CD4-positive, alpha-beta T cell (primary cell): ENCODE results near the gene STAT5B. TPM values are rescaled to one million over a fixed set of nuclear protein-coding genes. Genes with fewer than 3 reads are reported as not detected.

Source experiments
- ATAC-seq: fragments of 200-7000 bp; cut with Tn5 transposase; one replicate; pipeline ENCODE4 v1.10.0; 2022; ENCODE audit warnings: mild to moderate bottlenecking; ENCODE audit not compliant: poor library complexity
- CTCF ChIA-PET: fragments of 350-600 bp; sonication (Branson Sonifier 250); formaldehyde crosslinking; loops from one replicate; lab custom pipeline; 2021; ENCODE audit warnings: antibody characterized with exemption, inconsistent platforms; lab: Charles Lee
- POLR2A ChIA-PET: fragments of 350-600 bp; sonication (Branson Sonifier 250); formaldehyde crosslinking; loops from one replicate; lab custom pipeline; 2021; ENCODE audit warnings: antibody characterized with exemption, inconsistent platforms; lab: Charles Lee
- DNase-seq, 14 experiments: peaks; one replicate each; pipeline ENCODE4 v3.0.0-alpha.2; 2013 to 2020; ENCODE audit warnings: mixed read lengths in 2 of 14
- H3K27ac ChIP-seq, 2 donors: one replicate each; pipeline versions ENCODE4 v1.5.1 to v1.7.0; 2013; ENCODE audit warnings: low read length in 2 of 2, low read depth in 1 of 2, mild to moderate bottlenecking in 1 of 2
- H3K27me3 ChIP-seq, 2 experiments: 1 replicate in 1 of 2; 2 replicates in 1 of 2; pipeline versions ENCODE4 v1.6.1 to v1.7.0; 2013; ENCODE audit warnings: low read length in 2 of 2, control low read depth in 1 of 2, mild to moderate bottlenecking in 1 of 2, moderate library complexity in 1 of 2; ENCODE audit not compliant: insufficient read depth in 2 of 2, control insufficient read depth in 1 of 2
- H3K36me3 ChIP-seq: one replicate; pipeline ENCODE4 v1.6.1; 2013; ENCODE audit warnings: low read length, control low read depth; ENCODE audit not compliant: insufficient read depth
- H3K4me1 ChIP-seq: one replicate; pipeline ENCODE4 v1.6.1; 2013; ENCODE audit warnings: low read length, control low read depth; ENCODE audit not compliant: insufficient read depth
- H3K4me3 ChIP-seq: one replicate; pipeline ENCODE4 v1.5.1; 2013; ENCODE audit warnings: mild to moderate bottlenecking, low read length, moderate library complexity
- H3K9me3 ChIP-seq, 2 experiments: 1 replicate in 1 of 2; 2 replicates in 1 of 2; pipeline versions ENCODE4 v1.6.1 to v1.7.0; 2013; ENCODE audit warnings: low read length in 2 of 2, mild to moderate bottlenecking in 2 of 2, control low read depth in 1 of 2, moderate library complexity in 1 of 2; ENCODE audit not compliant: control insufficient read depth in 1 of 2, insufficient read depth in 1 of 2
- H3K27ac Mint-ChIP-seq: one replicate; pipeline ENCODE4 v1.8.0; 2020; ENCODE audit warnings: mixed read lengths
- H3K27me3 Mint-ChIP-seq: one replicate; pipeline ENCODE4 v1.8.0; 2021; ENCODE audit warnings: mixed read lengths
- H3K36me3 Mint-ChIP-seq: one replicate; pipeline ENCODE4 v1.8.0; 2021; ENCODE audit warnings: low read depth, mixed read lengths
- H3K4me1 Mint-ChIP-seq: one replicate; pipeline ENCODE4 v1.8.0; 2021; ENCODE audit warnings: low read depth, mixed read lengths
- H3K4me3 Mint-ChIP-seq: one replicate; pipeline ENCODE4 v1.8.0; 2020; ENCODE audit warnings: mild to moderate bottlenecking, mixed read lengths
- H3K9me3 Mint-ChIP-seq: one replicate; pipeline ENCODE4 v1.8.0; 2020; ENCODE audit warnings: mixed read lengths
- CTCF ChIP-seq: fragments of 200-600 bp; IDR thresholded peaks from one replicate; pipeline ENCODE4 v1.8.0; 2022; ENCODE audit warnings: antibody characterized with exemption, mild to moderate bottlenecking
- intact Hi-C, 2 experiments: fragments of 100-400 bp; cut with DNase I in 1 of 2; cut with micrococcal nuclease in 1 of 2; formaldehyde crosslinking; loops; one replicate each; pipeline versions ENCODE4 v1.15.1 to v1.9.0; 2023 to 2025; cut with DNase I, micrococcal nuclease
- total RNA-seq, 174 experiments: library from RNA in 2 of 174; stranded (reverse) in 2 of 174; gene quantifications; one replicate each; pipeline ENCODE4 v1.2.3 and lab custom pipeline; 2021 to 2026

The STAT5B gene
- total RNA-seq, 2 experiments from 2014 or later, result 99.4 to 104 TPM

DNA sequence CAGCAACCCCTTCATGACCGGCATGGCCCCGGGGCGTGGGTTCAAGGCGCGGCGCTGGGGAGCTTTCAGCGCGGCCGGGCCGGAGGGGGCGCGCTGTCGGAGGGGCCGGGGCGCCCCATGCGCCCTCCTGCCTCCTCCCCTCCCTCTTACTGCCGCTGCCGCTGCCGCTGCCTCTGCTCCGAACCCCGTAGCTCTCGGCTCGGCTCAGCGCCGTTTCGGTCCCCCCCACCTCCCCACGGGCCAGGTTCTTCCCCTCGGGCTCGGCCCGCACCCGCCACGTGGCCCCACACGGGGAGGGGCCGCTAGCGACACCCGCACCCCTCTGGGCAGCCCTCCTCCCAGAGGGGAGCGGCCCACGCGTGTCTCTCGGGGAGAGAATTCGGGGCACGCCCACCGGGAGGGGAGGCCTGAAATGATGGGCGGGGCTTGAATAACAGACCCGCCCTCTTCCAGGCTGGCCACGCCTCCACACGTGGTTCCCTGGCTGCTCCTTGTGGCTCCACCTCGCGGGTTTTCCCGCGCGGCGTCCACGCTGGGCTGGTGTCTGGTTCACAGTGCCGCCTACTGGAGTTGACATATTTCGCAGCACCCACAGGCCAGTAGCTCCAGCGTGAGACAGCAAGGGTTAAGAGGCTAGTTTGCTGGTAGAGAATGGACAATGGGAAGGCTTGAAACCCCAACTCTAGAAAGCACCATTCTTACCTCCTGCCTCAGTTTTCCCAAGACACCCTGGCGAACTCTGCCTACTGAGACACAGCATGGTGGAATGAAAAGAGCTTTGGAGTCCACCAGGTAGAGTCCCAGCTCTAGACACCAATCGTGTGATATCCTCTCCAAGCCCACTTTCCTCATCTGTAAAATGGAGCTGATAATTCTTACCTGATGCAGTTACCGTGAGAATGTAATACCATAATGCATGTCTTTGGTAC lies 95.0 kb downstream of the STAT5B start, which contains the start of gene KCNH4:
Gene KCNH4 (minus strand): TSS at position 221 of the 929 bp plus-strand sequence. CDS start 197 bp downstream, at position 24.
- CTCF ChIA-PET, result interaction anchor here (0.6 to 1.6 kb wide), 8 partner anchors 13 to 225 kb away, joined by 3 to 11 read pairs (median 4); partner anchors contain the start of genes DHX58 and GHDC
- Mint-ChIP-seq H3K9me3 (no peaks in the 10 kb centered on the region), H3K36me3 (no peaks in the 10 kb centered on the region), H3K27me3 (peaks cover 43% of the 10 kb centered on the region), H3K27ac (no peak within 1 kb of the TSS), H3K4me1 (peaks cover 44% of the 10 kb centered on the region), H3K4me3 (peak within 1 kb of the TSS; percentile 63)
- peaks cover 0 to 12% of the 10 kb centered on the region in 2 experiments for H3K9me3 ChIP-seq
- peaks cover 0 to 15% of the 10 kb centered on the region in 2 experiments for H3K27me3 ChIP-seq
- no peaks in the 10 kb centered on the region for H3K36me3 ChIP-seq
- H3K4me1 ChIP-seq, result peaks cover 63% of the 10 kb centered on the region
- ATAC-seq (peak; percentile 65), DNase-seq (peak; percentile 67 to 95 (median 81))
- peak within 1 kb of the TSS; percentile 44 for H3K4me3 ChIP-seq
- TF ChIP-seq CTCF, result no peak
- intact Hi-C loops, result loop anchor here in 1 of 2 experiments (1.0 kb wide), 1 partner anchor 13 kb away; the partner anchor contains the start of gene GHDC
- POLR2A ChIA-PET, result interaction anchor here (0.5 to 2.3 kb wide), 4 partner anchors 13 to 254 kb away, joined by 4 to 7 read pairs (median 5); partner anchors contain the start of genes DNAJC7, GHDC and STAT5A
- H3K27ac ChIP-seq, result no peak within 1 kb of the TSS

DNA sequence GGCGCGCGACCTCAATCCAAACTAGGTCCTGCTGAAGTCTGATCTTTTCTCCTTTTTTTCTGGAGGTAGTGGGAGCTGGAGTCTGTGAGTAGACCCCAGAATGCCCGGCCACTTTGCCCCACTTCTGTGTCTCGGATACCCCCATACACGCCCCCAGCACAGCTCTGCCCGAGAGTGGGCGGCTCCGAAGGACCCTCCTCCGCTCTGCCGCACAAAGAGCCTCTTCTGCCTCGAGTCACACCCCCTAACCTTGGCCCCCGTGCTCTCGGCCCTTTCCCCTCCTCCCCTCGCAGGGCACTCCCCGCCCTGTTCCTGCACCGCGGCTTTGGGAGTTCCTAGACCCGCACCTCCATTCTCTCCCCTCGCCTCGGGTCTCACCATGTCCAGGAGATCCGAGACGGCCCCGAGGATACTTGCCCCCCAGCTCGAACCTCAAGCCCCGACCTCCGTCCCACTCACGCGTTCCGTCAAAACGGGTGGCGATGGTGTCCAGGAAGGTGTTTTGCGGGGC lies 95.7 kb downstream of the STAT5B start:
- no peaks in the 10 kb centered on the region for H3K9me3 Mint-ChIP-seq
- TF ChIP-seq CTCF, result no peak
- peaks cover 63% of the 10 kb centered on the region for H3K4me1 ChIP-seq
- no peaks in the 10 kb centered on the region for H3K36me3 Mint-ChIP-seq
- H3K27me3 ChIP-seq, result peaks cover 0 to 15% of the 10 kb centered on the region in 2 experiments
- H3K27me3 Mint-ChIP-seq, result peaks cover 43% of the 10 kb centered on the region
- H3K27ac Mint-ChIP-seq, result no peak overlapping the region
- DNase-seq (peak in 1 of 14 experiments; percentile 46), ATAC-seq (no peak)
- H3K4me3 ChIP-seq, result peak overlapping the region; percentile 44
- intact Hi-C loops, result no loop called here
- peak overlapping the region; percentile 58 for H3K4me3 Mint-ChIP-seq
- H3K36me3 ChIP-seq, result no peaks in the 10 kb centered on the region
- peaks cover 44% of the 10 kb centered on the region for H3K4me1 Mint-ChIP-seq
- CTCF ChIA-PET, result interaction anchor here (0.6 to 1.5 kb wide), 4 partner anchors 14 to 226 kb away, joined by 4 to 11 read pairs (median 4); partner anchors contain the start of gene GHDC
- no peak overlapping the region for H3K27ac ChIP-seq
- peaks cover 0 to 12% of the 10 kb centered on the region in 2 experiments for H3K9me3 ChIP-seq
- POLR2A ChIA-PET, result interaction anchor here (0.5 to 2.3 kb wide), 5 partner anchors 14 to 255 kb away, joined by 3 to 7 read pairs (median 5); partner anchors contain the start of genes DNAJC7, GHDC and STAT5A

DNA sequence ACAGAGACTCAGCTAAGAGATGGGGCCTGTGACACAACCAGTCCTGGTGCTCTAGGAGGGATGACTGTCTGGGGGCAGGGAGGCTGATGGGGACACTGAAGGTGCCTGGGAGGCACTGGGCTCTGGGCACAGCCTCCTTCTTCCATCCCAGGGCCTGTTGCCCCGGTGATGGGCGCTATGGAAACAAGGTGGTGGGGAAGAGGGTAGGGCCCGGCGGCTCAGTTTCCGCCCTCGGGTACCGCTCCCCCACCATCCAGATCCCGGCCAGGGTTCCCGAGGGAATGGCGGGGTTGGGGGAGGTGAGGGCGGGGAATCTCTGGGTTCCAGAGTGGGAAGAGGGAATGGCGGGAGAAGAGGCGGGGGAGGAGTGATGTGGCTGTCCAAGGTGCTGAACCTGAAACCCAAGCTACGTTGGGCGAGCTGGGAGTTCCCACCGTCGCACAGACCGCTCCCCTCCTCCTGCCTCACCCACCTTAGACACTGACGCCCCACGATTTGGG lies 96.2 kb downstream of the STAT5B start:
- Histone ChIP-seq H3K9me3 (peaks cover 0 to 12% of the 10 kb centered on the region in 2 experiments), H3K27ac (no peak overlapping the region), H3K27me3 (peaks cover 0 to 15% of the 10 kb centered on the region in 2 experiments), H3K4me1 (peaks cover 59% of the 10 kb centered on the region), H3K36me3 (no peaks in the 10 kb centered on the region), H3K4me3 (no peak overlapping the region)
- no peak overlapping the region for H3K27ac Mint-ChIP-seq
- H3K9me3 Mint-ChIP-seq, result no peaks in the 10 kb centered on the region
- DNase-seq, result peak in 4 of 14 experiments; percentile 28 to 62 (median 48)
- TF ChIP-seq CTCF, result no peak
- ChIA-PET CTCF (interaction anchor here (0.9 to 1.5 kb wide), 2 partner anchors 132 to 226 kb away, joined by 4 to 5 read pairs; no protein-coding TSS in a partner anchor), POLR2A (interaction anchor here (1.0 to 1.8 kb wide), 3 partner anchors 27 to 163 kb away, joined by 3 to 5 read pairs (median 4); partner anchors contain the start of genes DNAJC7 and STAT5A)
- no peaks in the 10 kb centered on the region for H3K36me3 Mint-ChIP-seq
- H3K27me3 Mint-ChIP-seq, result peaks cover 43% of the 10 kb centered on the region
- peak overlapping the region; percentile 58 for H3K4me3 Mint-ChIP-seq
- peaks cover 41% of the 10 kb centered on the region for H3K4me1 Mint-ChIP-seq
- intact Hi-C loops, result loop anchor here in 1 of 2 experiments (2.0 kb wide), 1 partner anchor 23 kb away; no protein-coding TSS in a partner anchor
- ATAC-seq, result no peak
